ENCODE measurements around the gene MELTF. TPM values are rescaled to one million over a fixed set of nuclear protein-coding genes. Genes with fewer than 3 reads are reported as not detected.

The MELTF gene
- polyA plus RNA-seq, 2 of the 4 experiments (the other 2 are of a cell fraction) = 10.5 to 23.4 TPM

GRCh38 chr3:197015790-197016736 lies 13.6 kb downstream of the MELTF start:
- H3K9me3 ChIP-seq = no peaks in the 10 kb centered on the region
- ATAC-seq = peak; percentile 25 to 48; a peak in 4 of 6 replicates
- CTCF ChIA-PET = interaction anchor here (1.0 to 4.0 kb wide), 3 partner anchors 11 to 154 kb away, joined by 3 to 34 read pairs (median 4); partner anchors contain the start of gene MELTF
- no peak overlapping the region for H3K4me2 ChIP-seq
- H3K4me3 ChIP-seq = no peak overlapping the region
- 92% methylated on average over 17 of the region's 28 CpGs for WGBS (ENCODE audit: missing lambda C conversion rate)
- TF ChIP-seq, protein P1, sequence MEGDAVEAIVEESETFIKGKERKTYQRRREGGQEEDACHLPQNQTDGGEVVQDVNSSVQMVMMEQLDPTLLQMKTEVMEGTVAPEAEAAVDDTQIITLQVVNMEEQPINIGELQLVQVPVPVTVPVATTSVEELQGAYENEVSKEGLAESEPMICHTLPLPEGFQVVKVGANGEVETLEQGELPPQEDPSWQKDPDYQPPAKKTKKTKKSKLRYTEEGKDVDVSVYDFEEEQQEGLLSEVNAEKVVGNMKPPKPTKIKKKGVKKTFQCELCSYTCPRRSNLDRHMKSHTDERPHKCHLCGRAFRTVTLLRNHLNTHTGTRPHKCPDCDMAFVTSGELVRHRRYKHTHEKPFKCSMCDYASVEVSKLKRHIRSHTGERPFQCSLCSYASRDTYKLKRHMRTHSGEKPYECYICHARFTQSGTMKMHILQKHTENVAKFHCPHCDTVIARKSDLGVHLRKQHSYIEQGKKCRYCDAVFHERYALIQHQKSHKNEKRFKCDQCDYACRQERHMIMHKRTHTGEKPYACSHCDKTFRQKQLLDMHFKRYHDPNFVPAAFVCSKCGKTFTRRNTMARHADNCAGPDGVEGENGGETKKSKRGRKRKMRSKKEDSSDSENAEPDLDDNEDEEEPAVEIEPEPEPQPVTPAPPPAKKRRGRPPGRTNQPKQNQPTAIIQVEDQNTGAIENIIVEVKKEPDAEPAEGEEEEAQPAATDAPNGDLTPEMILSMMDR (IDR thresholded peaks at IDR 0.05) = no peak
- TF ChIP-seq NFE2L2 (conservative IDR thresholded peaks at IDR 0.05; ENCODE audit: low read length) = no peak
- TF ChIP-seq, protein P2, sequence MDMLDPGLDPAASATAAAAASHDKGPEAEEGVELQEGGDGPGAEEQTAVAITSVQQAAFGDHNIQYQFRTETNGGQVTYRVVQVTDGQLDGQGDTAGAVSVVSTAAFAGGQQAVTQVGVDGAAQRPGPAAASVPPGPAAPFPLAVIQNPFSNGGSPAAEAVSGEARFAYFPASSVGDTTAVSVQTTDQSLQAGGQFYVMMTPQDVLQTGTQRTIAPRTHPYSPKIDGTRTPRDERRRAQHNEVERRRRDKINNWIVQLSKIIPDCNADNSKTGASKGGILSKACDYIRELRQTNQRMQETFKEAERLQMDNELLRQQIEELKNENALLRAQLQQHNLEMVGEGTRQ (IDR thresholded peaks at IDR 0.05) = no peak
- H3K4me1 ChIP-seq = no peaks in the 10 kb centered on the region
- no peak for DNase-seq (ENCODE audit: low read depth in 1 of 2, low spot score in 1 of 2)
- POLR2A ChIA-PET = no interaction called here
- FAIRE-seq = no peak
- H3K27ac ChIP-seq = no peak overlapping the region

DNA sequence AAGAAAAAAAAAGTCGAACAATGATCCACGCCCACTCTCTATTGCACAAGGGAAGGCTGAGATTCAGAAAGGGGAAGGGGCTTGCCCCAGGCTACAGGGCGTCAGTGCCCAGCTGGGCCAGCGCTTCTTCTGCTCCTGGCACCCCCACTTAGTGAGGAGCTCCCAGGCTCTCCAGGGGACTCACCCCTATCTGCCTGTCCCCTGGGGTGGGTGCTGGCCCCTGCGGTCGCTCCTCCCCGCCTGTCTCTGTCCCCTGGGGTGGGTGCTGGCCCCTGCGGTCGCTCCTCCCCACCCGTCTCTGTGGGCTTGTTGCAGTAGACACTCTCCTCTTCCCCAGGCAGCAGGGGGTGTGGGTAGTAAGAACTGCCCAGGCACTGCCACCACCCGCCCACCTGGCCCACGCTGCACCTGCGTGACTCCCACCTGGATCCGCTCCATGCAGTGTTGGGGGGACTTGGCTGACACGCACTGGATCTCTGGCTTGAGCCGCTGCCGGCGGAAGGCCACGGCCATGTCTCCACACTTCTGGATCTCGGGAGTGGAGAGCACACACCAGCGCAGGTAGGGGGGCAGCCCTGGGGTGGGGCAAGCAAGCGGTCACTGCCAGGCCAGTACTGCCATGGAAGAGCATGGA lies 14.6 kb downstream of the MELTF start:
- WGBS (ENCODE audit: missing lambda C conversion rate) = 95% methylated on average over 5 of the region's 22 CpGs
- no peak overlapping the region for H3K27ac ChIP-seq
- no peaks in the 10 kb centered on the region for H3K9me3 ChIP-seq
- no peak for FAIRE-seq
- ATAC-seq = no peak; a peak in 1 of 6 replicates
- no peak overlapping the region for H3K4me2 ChIP-seq
- no peak for DNase-seq (ENCODE audit: low read depth in 1 of 2, low spot score in 1 of 2)
- no peak for TF ChIP-seq POLR2A (IDR thresholded peaks at IDR 0.05; ENCODE audit: low read length)
- no peak for TF ChIP-seq FOXS1 (CRISPR knock-in tag; IDR thresholded peaks at IDR 0.05)
- no peak for TF ChIP-seq GATA3 (IDR thresholded peaks at IDR 0.05; ENCODE audit: borderline replicate concordance)
- no peak for TF ChIP-seq RCOR1 (IDR thresholded peaks at IDR 0.05; ENCODE audit: low read depth, low read length)
- no peak for TF ChIP-seq POLR2AphosphoS2 (conservative IDR thresholded peaks at IDR 0.05; ENCODE audit: low read length)
- no peak for TF ChIP-seq BHLHE40 (IDR thresholded peaks at IDR 0.05; ENCODE audit: low read depth, low read length)
- TF ChIP-seq KDM1A (IDR thresholded peaks at IDR 0.05; ENCODE audit: low read depth) = no peak
- no peak for TF ChIP-seq EP300 (IDR thresholded peaks at IDR 0.05)
- TF ChIP-seq CHD2 (IDR thresholded peaks at IDR 0.05; ENCODE audit: low read length, partially characterized antibody) = no peak
- no peak for TF ChIP-seq ZSCAN20 (CRISPR knock-in tag; IDR thresholded peaks at IDR 0.05)
- ChIA-PET POLR2A (no interaction called here), CTCF (interaction anchor here (1.3 to 8.5 kb wide), 2 partner anchors 14 to 37 kb away, joined by 3 to 49 read pairs; partner anchors contain the start of gene MELTF)
- no peak overlapping the region for H3K4me3 ChIP-seq
- no peaks in the 10 kb centered on the region for H3K4me1 ChIP-seq

DNA sequence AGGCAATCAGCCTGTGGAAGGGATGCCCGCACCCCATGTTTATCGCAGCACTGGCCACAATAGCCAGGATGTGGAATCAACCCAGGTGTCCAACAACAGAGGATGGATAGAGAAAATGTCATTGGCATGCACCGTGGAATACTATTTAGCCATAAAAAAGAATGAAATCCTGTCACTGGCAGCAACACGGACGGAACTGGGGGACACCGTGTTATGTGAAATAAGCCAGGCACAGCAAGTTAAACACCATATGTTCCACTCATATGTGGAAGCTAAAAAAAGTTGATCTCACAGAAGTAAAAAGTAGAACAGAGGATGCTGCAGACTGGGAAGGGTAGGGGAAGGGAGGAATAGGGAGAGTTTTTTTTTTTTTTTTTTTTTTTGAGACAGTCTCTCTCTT lies 15.6 kb downstream of the MELTF start:
- CTCF ChIA-PET = interaction anchor here (1.3 to 8.5 kb wide), 2 partner anchors 15 to 36 kb away, joined by 3 to 49 read pairs; partner anchors contain the start of gene MELTF
- Histone ChIP-seq H3K4me2 (no peak overlapping the region), H3K4me3 (no peak overlapping the region), H3K4me1 (no peaks in the 10 kb centered on the region), H3K9me3 (no peaks in the 10 kb centered on the region), H3K27ac (no peak overlapping the region)
- no peak for DNase-seq (ENCODE audit: low read depth in 1 of 2, low spot score in 1 of 2)
- no peak for TF ChIP-seq POLR2A (IDR thresholded peaks at IDR 0.05; ENCODE audit: low read length)
- no peak for ATAC-seq
- POLR2A ChIA-PET = no interaction called here
- no peak for FAIRE-seq
- 81% methylated on average over 6 of the region's 6 CpGs for WGBS (ENCODE audit: missing lambda C conversion rate)

DNA sequence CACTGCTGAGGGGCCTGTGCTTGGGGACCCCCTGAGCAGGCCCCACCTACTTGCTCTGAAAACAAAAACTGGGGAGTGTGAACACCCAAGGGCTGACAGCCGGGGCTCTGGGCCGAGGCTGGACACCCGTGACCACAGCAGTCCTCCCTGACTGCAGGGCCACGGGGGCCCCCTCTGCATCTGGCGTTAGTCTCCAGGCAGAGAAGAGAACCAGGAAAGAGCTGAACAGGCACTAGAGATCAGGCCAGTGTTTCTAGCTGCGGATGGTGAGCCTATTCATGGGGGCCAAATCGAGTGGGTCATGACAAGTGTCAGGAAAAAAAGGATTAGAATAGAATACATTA lies 17.1 kb downstream of the MELTF start:
- DNase-seq (ENCODE audit: low read depth in 1 of 2, low spot score in 1 of 2) = no peak
- Histone ChIP-seq H3K4me3 (no peak overlapping the region), H3K4me1 (no peaks in the 10 kb centered on the region), H3K9me3 (no peaks in the 10 kb centered on the region), H3K4me2 (no peak overlapping the region), H3K27ac (no peak overlapping the region)
- no peak for ATAC-seq
- no peak for FAIRE-seq
- 93% methylated on average over 5 of the region's 7 CpGs for WGBS (ENCODE audit: missing lambda C conversion rate)
- TF ChIP-seq NR3C1 (IDR thresholded peaks at IDR 0.05) (no peak), POLR2A (IDR thresholded peaks at IDR 0.05; ENCODE audit: low read length) (no peak), RARB (CRISPR knock-in tag; IDR thresholded peaks at IDR 0.05) (no peak), CBX2 (IDR thresholded peaks at IDR 0.05; ENCODE audit: borderline replicate concordance, low read depth) (no peak), KDM5A (IDR thresholded peaks at IDR 0.05) (no peak), ZSCAN20 (CRISPR knock-in tag; IDR thresholded peaks at IDR 0.05) (no peak)
- ChIA-PET POLR2A (no interaction called here), CTCF (interaction anchor here (1.5 to 8.5 kb wide), 3 partner anchors 9 to 17 kb away, joined by 4 to 49 read pairs (median 5); partner anchors contain the start of gene MELTF)

Measured in A549 (cell line).